Measurements from ENCODE around the gene EPHA6.

The EPHA6 gene

DNA sequence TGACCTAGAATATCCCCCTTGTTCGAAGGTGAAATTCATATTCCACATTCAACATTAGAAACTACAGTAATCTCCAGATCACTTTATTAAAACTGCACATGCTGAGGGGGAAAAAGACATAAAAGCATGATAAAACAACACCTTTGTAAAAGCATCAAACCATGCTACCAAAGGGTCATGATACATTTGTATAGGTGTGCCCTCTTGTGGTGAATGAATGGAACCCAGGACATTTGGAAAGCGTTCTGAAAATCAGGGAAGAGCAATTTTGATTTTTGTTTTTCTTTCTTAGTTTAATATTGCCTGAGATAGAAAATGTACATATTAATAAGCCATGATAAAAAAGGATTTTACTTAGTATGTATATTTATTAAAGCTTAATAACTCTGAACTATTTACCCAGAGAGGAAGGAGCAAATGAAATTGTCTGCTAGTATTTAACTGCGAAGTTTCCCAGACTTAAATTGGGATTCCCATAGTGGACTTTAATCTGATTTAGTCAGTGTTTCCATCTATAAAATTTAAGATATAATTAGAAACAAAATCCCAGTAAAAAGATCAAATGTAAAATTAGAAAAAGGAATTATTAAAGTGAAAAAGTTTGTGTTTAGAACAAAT is 844.4 kb downstream of the EPHA6 start:
- no peak overlapping the region for H3K4me3 ChIP-seq (ENCODE audit: low read depth, low read length)
- TF ChIP-seq CTCF (IDR thresholded peaks at IDR 0.05; ENCODE audit: borderline replicate concordance, insufficient read depth, low read depth, low read length) = peak; percentile 62; the same call in 1 of the 2 replicates

DNA sequence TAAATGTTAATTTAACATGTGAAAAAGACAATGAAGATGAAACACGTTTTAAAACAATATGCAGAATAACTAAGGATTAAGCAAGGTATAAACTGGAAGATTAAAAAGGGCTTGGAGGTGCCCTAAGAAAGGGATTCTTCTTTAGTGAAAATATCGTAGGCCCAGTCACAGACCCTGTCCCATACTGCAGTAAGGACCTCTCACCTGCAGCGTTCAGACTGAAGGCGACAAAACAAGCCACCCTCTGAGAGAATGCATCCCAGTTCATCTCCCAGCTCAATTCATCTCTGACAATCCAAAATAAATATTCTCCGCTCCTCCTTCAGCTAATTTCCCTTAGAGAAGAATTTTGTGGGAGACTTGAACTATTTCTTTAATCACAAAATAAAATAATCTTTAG is 847.9 kb downstream of the EPHA6 start:
- no peak overlapping the region for H3K4me3 ChIP-seq (ENCODE audit: low read depth, low read length)
- TF ChIP-seq CTCF (IDR thresholded peaks at IDR 0.05; ENCODE audit: borderline replicate concordance, insufficient read depth, low read depth, low read length) = no peak

DNA sequence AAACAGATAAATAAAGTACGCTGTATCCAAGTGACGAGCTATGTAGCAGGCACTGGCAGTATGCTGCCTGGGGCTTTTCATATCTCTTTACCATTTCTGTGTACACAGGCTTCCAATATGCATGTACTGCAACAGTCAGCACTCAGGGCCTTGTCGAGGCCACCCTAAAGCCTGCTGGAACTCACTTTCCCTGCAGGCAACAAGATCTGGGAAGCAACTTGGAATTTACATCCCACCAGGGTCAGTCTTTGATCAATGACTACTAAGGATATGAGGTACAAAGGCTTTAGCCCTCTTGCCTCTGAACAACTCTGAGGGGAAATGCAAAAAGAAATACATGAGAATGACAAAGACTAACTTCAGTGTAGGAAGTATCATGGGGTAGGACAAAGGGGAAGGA is 848.4 kb downstream of the EPHA6 start:
- TF ChIP-seq CTCF (IDR thresholded peaks at IDR 0.05; ENCODE audit: borderline replicate concordance, insufficient read depth, low read depth, low read length) = no peak
- H3K4me3 ChIP-seq (ENCODE audit: low read depth, low read length) = no peak overlapping the region

GRCh38 chr3:97665896-97666295 is 851.5 kb downstream of the EPHA6 start:
- H3K4me3 ChIP-seq (ENCODE audit: low read depth, low read length) = no peak overlapping the region
- TF ChIP-seq CTCF (IDR thresholded peaks at IDR 0.05; ENCODE audit: borderline replicate concordance, insufficient read depth, low read depth, low read length) = no peak

- TF ChIP-seq CTCF (IDR thresholded peaks at IDR 0.05; ENCODE audit: borderline replicate concordance, insufficient read depth, low read depth, low read length) = no peak
- no peak overlapping the region for H3K4me3 ChIP-seq (ENCODE audit: low read depth, low read length)
Measured at GRCh38 chr3:97670952-97671351, 856.6 kb downstream of the EPHA6 start.

- TF ChIP-seq CTCF (IDR thresholded peaks at IDR 0.05; ENCODE audit: borderline replicate concordance, insufficient read depth, low read depth, low read length) = no peak
- H3K4me3 ChIP-seq (ENCODE audit: low read depth, low read length) = no peak overlapping the region
Measured at GRCh38 chr3:97673357-97673997, 859.1 kb downstream of the EPHA6 start.

- H3K4me3 ChIP-seq (ENCODE audit: low read depth, low read length) = no peak overlapping the region
- TF ChIP-seq CTCF (IDR thresholded peaks at IDR 0.05; ENCODE audit: borderline replicate concordance, insufficient read depth, low read depth, low read length) = no peak
Measured at GRCh38 chr3:97674461-97674860, 860.1 kb downstream of the EPHA6 start.

All from GM12875 (cell line).